ENCODE results near the gene ZNF785. TPM values are rescaled to one million over a fixed set of nuclear protein-coding genes. Genes with fewer than 3 reads are reported as not detected.
A peak's percentile ranks its signal among the peaks of the same experiment; 100 is the strongest.
"Not testable (repeated sequence)": the region's sequence is repeated elsewhere in the genome, so short reads cannot be mapped to it uniquely, and the experiment has no call there.

Gene ZNF785
- 5.8 and 11.2 TPM in 2 replicates for total RNA-seq

DNA sequence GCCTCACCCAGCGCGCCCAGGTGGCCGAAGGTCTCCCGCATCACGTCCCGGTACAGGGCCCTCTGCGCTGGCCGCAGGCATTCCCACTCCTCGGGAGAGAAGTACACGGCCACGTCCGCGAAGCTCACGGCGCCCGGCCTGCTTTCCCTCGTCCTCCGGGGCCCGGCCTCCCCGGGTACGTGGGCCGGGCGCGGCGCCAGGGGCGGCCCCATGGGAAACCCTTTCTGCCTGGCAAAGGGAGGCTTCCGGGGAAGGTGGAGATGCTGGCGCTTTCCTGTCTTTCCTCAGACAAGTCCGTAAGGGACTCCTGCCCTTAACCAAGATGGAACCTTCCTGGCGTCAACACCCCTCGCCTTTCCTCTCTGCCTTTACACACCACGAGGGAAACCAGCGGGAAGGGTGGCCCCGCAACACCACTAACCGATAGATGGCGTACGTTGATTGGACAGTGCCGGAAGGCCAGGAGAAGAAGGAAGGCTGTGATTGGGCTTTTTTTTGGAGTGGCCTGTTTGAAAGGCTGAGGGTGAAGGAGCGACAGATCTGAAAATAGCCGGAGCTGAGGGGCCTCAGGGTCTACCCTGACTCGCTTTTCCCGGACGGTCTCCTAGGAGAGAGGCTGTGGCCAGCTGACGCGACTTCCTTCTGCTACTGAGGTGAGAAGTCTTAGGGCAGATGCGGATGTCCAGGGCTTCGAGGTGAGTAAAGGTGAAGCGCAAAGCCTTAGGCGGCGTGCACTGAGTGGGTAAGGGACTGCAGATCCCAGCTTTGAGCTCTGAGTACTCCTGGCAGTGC is at the start of gene ZNF785:
ZNF785 (minus strand) TSS at position 298 of the 792 bp plus-strand sequence; CDS start at position 212, 86 bp downstream.
- DNase-seq (ENCODE audit: extremely low read depth, low read depth, low spot score), result peak; percentile 97

DNA sequence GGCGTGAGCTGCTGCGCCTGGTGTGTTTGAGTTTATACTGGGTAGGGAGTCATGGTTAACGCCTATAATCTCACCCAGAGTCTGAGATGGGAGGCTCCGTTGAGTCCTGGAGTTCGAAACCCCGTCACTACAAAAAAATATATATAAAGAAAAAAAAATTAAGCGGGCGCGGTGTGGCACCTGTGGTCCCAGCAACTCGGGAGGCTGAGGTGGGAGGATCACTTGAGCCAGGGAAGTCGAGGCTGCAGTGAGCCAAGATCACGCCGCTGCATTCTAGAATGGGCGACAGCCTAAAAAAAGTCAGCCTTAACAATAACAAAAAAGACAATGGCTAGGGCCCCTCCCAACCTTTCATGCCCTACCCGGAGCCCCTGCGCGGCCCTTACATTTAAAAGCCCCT is 48.0 kb upstream of the ZNF785 start:
- DNase-seq (ENCODE audit: extremely low read depth, low read depth, low spot score), result no peak

DNA sequence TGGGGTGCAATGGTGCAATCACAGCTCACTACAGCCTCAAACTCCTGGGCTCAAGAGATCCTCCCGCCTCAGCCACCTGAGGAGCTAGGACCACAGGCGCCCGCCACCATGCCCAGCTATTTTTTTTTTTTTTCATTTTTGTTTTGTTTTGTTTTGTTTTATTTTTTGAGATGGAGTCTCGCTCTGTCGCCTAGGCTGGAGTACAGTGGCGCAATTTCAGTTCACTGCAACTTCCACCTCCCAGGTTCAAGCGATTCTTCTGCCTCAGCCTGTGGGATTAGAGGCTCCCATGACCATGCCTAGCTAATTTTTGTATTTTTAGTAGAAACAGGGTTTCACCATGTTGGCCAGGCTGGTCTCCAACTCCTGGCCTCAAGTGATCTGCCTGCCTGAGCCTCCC is 47.0 kb upstream of the ZNF785 start:
- DNase-seq (ENCODE audit: extremely low read depth, low read depth, low spot score), result not testable (repeated sequence)

DNA sequence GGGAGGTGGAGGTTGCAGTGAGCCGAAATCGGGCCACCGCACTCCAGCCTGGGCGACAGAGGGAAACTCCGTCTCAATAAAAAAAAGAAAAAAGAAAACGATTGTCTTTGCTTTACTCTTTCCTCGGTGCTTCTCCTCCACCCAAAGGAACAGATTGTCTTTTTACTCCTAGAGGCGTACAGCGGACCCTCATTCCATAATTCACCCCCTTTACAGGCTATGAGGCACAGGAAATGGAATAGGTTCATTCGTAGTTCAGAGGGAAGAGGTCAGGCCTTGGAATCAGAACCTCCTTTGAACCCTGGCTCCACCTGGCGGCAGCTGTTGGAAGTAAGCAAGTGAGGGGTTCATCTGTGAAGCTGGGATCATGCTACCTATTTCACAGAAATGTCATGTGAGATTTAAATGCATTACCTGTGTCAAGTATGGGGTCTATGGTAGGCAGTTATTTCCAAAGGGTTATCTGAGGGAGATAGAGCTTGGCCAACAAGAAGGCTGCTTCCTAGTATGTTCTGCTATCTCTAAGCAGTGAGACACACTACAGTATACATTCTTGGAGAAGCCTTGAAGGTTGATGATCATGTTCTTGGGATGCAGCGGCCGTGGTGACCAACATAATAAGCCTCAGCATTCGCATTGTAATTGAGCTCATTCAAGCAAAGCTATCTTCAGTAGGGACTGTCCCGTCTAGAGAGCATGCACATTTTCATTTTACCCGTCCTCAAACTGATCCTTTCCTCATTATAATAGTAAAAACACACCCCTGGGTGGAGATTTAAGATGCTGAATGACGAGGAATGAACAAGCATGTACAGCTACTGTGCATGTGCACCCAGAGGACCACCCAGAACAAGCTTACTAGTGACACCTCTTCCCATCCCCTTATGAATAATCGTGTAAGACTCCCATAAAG is 43.4 kb upstream of the ZNF785 start:
- DNase-seq (ENCODE audit: extremely low read depth, low read depth, low spot score), result no peak

DNA sequence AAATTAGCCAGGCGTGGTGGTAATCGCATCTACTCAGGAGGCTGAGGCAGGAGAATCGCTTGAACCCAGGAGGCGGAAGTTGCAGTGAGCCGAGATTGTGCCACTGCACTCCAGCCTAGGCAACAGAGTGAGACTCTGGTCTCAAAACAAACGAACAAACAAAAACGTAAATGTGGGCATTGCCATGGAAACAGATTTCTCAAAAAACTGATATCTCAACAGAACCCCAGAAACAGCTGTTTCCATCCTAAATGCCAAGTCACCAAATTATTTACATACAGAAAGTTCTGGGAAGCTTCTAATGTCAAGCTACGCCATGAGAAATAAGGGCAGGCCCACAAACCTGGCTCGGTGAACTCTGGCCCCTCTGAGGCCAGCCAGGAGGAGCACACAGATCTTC is 40.7 kb upstream of the ZNF785 start:
- no peak for DNase-seq (ENCODE audit: extremely low read depth, low read depth, low spot score)

DNA sequence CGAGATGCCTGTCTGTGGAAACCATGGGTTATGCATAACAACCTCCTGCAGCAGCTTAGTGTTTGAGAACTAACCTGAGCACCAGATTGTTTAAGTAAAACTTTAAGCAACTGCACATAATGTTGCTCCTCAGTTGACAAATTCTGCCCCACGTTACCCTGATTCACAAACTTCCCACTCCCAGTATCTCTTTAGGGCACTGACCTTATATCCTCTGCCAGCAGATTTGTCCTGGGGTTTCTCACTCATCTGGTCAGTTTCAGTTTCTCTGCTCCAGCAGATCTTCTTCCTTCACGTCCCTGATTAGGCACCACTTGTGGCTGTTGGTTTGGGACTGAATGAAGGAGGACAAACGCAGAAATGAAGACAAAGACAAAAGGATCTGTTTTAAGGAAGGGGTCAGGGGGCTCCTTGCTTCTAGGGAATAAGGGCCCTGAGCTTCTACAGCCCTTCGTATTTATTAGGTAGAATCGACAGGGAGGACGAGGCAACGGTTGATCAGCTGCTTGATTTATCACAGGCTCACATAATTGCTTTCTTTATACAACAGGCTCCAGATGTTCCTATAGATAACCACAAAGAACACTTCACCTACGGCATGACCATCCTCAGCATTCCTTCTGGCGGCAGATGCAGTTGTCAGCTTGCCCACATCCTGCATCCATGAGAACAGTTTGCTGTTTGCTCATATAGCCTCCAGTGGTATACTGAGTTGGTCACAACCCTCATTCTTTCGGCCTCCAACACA is 38.2 kb upstream of the ZNF785 start:
- DNase-seq (ENCODE audit: extremely low read depth, low read depth, low spot score), result no peak

DNA sequence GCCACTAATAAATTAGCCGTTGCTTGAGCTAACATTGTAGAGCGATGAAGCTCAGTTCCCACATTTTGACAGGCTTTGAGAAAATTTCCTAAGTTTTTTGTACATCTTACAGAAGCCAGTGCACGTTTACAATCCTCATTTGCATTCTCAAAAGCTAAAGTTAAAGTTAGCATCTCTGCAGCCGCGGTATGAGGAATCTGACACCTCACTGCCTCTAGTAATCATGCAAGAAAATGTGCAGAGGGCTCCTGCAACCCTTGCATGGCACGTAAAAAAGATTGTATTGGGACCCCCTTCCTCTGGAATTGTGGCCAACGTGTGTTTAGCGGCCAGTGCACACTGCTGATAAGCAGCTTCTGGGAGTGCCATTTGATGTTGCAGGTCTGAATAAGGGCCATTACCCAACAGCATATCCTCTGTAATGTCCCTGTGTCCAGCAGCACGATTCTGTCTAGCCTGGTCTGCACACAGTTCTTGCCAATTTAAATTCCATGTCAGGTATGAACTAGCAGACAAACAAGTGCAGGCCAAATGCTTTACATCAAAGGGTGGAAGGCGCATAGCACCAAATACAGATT is 37.0 kb upstream of the ZNF785 start:
- DNase-seq (ENCODE audit: extremely low read depth, low read depth, low spot score), result no peak

DNA sequence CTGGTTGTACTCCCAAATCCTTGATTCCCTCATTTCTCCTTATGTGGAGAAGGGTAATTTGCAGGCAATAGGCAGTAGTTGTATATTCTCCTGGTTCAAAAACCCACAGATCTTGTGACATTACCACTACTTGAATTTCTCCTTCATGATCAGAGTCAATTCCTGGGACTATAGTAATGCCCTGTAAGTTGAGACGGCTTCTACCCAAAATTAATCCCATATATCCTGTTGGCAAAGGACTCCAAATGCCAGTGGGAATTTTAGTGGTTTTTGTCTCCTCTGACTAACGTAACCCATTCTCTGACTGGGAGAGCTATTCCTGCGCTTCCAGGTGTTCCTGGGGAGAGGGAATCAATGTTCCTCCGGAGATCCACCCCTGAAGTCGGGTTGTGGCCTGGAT is 36.3 kb upstream of the ZNF785 start:
- DNase-seq (ENCODE audit: extremely low read depth, low read depth, low spot score), result no peak

DNA sequence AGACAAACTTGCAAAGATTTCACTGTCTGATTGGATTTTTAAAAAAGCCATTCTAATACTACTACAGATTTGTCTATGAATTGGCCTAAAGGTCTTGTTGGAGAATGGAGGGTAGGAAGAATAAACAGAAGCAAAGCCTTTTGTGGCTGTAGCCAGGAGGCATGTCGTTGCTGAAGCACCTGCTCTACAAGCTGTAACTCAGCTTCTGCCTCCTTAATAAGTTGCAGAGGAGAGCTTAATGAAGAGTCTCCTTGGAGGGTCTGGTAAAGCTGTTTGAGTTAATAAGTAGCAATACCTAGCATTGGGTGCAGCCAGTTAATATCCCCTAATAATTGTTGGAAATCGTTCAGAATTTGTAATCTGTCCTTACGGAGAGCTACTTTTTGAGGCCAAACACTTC is 34.7 kb upstream of the ZNF785 start:
- DNase-seq (ENCODE audit: extremely low read depth, low read depth, low spot score), result no peak

DNA sequence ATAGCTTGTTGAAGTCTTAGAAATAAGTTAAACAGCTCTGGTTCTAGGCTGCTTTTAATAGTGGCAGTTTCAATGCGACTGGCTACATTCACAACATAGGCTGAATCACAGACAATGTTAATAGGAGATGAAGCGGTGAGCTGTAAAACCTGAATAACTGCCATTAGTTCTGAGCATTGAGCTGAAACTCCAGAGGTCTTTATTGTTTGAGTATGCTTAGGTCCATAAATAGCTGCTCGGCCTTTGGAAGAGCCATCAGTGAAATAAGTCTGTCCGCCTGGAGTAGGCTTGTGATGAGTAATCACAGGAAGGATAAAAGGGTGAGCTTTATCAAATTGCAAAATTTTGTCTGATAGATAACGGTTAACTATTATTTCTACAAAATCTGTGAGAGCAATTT is 34.1 kb upstream of the ZNF785 start:
- DNase-seq (ENCODE audit: extremely low read depth, low read depth, low spot score), result no peak

DNA sequence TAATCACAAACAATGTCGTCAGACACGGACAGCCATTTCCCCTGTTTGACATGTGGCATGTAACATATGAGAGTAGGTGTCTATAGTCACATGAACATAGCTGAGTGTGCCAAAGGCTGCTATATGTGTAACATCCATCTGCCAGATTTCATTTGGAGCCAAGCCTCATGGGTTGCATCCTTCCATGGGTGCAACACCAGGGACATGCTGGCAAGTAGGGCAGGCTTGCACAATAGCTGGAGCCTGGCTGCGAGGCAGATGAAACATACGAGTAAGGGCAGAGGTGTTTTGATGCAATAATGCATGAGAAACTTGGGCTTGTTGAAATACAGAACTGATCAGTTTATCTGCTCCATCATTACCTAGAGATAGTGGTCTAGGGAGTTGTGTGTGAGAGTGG is 33.7 kb upstream of the ZNF785 start:
- no peak for DNase-seq (ENCODE audit: extremely low read depth, low read depth, low spot score)

DNA sequence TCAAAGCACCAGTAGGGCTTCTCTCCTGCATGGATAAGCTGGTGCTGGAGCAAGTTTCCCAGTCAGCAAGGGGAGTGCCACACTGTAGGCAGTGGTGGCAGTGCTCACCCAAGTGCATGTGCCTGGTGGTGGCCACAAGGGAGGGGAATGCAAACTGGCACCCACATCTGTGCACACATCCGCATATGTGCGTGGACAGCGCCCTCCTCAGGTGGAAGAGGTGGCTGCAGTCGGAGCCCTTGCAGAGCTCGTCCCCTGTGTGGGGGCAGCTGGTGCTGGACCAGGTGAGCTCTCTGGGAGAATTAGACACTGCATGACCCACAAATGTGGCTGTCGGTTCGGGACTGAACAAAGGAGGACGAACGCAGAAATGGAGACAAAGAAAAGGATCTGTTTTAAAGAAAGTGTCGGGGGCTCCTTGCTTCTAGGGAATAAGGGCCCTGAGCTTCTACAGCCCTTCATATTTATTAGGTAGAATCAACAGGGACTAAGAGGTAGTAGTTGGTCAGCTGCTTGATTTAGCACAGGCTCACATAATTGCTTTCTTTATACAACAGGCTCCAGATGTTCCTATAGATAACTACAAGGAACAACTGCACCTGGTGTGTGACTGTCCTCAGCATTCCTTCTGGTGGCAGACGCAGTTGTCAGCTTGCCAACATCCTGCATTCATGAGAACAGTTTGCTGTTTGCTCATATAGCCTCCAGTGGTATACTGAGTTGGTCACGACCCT is 30.0 kb upstream of the ZNF785 start:
- no peak for DNase-seq (ENCODE audit: extremely low read depth, low read depth, low spot score)

DNA sequence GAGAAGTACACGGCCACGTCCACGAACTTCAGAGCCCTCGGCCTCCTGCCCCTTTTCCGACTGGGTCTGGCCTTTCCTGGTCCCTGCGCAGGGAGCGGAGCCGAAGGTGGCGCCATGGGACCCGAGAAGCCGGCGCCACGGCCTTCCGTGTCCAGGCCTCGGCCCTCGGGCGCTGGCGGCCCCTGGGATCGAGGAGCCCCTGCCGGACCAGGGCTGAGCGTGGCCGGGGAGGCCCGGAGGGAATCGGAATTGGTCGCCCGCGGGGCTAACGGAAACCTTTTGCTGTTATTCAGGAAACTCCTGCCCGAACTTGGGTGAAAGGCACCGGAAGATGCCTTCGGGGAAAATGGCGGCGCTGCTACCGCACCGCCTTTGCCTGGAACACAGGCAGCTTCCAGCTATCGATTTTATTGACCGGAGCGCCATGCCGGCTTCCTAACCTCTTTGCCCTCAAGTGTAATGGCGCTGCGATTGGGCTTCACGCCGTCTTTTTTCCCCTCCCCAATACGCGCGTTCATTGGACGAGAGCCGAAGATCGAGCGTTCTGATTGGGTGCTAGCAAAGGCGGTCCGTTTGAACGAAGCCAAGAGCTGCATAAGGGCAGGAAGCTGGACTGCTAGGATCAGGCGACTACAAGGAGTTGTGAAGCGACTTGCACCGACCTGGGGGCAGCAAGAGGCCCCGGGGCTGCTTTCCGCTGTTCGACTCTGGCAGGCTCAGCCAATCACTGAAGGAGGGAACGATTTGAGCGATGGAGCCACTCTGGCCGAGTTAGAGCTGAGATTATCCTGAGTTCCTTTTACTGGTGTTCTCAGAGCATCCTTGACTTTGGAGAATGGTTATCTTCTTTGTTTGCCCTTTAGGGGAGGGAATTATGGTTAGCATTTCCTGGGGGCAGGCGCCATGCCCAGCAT is 24.7 kb upstream of the ZNF785 start, which contains the start of gene ZNF689:
ZNF689 (minus strand) TSS at position 464 of the 914 bp plus-strand sequence; CDS start at position 116, 348 bp downstream.
- peak; percentile 98 for DNase-seq (ENCODE audit: extremely low read depth, low read depth, low spot score)

DNA sequence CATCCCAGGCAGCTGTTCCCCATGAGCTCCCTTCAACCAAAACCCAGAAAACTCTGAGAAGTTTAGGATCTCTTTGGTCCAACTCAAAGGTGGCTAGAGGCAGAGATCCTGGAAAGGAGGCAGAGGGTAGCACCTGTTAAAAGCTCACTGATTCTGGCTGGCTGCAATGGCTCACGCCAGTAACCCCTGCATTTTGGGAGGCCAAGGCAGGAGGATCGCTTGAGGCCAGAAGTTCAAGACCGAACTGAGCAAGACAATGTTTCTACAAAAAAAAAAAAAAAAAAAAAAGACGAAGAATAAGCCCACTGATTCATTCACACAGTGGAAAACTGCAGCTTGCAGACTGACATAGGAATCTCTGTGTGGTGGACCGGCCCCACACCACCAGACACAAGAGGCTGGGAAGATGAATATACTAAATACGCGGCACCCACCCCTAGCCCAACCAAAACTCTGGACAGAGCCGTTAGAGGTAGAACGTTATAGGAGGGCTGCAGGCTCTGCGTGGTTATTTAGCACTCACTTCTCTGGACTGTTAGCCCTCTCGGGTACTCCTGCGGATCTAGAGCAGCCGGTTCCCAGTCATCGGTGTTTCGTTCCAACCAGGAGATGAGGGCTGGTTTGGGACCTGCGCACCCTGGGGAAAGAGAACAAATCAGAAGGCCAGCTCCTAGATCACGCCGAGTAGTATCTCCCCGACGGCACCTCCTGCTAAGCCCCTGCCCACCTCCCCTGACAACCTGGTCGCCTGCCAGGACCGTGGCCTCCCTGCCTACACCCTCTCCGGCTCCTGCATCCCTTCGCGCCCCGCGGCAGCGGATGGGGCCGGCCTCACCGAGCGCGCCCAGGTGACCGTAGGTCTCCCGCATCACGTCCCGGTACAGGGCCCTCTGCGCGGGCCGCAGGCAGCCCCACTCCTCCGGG is 23.8 kb upstream of the ZNF785 start:
- no peak for DNase-seq (ENCODE audit: extremely low read depth, low read depth, low spot score)

DNA sequence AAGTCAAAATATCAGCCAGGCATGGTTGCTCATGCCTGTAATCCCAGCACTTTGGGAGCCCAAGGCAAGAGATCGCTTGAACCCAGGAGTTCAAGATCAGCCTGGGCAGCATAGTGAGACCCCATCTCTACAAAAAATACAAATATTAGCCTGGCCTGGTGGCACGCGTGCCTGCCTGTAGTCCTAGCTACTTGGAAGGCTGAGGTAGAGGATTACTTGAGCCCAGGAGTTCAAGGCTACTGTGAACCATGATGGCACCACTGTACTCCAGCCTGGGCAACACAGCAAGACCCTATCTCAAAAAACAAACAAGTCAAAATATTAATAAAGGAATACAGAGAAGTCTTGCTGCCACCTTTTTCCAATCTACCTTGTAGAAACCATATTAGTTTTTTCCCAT is 20.5 kb upstream of the ZNF785 start:
- no peak for DNase-seq (ENCODE audit: extremely low read depth, low read depth, low spot score)

DNA sequence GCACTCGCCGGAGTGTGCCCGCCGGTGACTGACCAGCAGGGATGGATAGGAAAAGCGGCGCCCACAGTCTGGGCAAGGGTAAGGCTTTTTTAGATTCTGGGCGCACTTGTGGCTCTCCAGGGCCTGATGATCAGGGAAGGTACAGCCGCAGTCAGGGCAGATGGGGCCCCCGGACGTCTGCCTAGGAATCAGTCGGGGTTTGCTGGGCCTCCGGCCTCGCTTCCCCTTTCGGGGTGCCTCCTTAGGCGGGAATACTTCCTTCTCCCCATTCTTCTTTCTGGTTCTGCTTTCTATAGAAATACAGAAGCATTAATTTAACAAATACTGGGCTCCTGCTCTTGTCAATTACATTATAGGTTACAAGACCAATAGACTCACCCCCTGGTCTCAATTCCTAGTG is 19.7 kb upstream of the ZNF785 start:
- no peak for DNase-seq (ENCODE audit: extremely low read depth, low read depth, low spot score)

DNA sequence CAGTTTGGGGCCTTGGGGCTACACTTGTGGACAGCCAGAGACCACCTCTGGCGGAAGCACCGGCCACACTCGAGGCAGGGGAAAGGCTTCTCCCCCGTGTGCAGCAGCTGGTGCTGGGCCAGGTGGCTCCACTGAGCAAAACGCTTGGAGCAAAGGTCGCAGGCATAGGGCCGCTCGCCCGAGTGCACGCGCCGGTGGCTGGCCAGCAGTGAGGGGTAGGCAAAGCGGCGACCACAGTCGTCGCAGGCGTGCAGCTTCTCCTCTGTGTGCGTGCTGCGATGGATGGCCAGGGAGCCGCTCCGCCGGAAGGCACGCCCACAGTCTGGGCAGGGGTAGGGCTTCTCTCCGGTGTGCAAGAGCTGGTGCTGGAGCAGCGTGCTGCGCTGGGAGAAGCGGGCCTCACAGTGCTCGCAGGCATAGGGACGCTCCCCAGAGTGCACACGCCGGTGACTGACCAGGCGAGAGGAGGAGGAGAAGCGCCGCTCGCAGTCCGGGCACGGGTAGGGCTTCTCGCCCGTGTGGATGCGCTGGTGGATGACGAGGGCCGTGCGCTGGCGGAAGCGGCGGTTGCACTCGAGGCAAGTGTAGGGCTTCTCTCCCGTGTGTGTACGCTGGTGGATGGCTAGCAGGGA is 18.9 kb upstream of the ZNF785 start:
- DNase-seq (ENCODE audit: extremely low read depth, low read depth, low spot score), result no peak
